HepG2 (cell line): ENCODE measurements around the gene PACS2. TPM values are rescaled to one million over a fixed set of nuclear protein-coding genes. Genes with fewer than 3 reads are reported as not detected.

Source experiments
- ATAC-seq: fragments of 200-7000 bp; cut with Tn5 transposase; 3 replicates; pipeline ENCODE4 v1.9.1; 2020; ENCODE audit warnings: mild to moderate bottlenecking, moderate library complexity
- BruUV-seq: library from RNA; stranded (reverse); fragments of 400-500 nt; replicated peaks from 2 replicates; lab custom pipeline; 2021; lab: Mats Ljungman, UMichigan
- CTCF ChIA-PET: fragments of 300-600 bp; formaldehyde crosslinking; extraction: SDS; loops from one replicate; lab custom pipeline; 2021; ENCODE audit warnings: low total read pairs, inconsistent platforms, low intra/inter-chr PET ratio; lab: Yijun Ruan, JAX
- POLR2A ChIA-PET: fragments of 350-600 bp; sonication (Branson Sonifier 250); formaldehyde crosslinking; loops from one replicate; lab custom pipeline; 2020; ENCODE audit warnings: antibody characterized with exemption, inconsistent platforms; lab: Yijun Ruan, JAX
- DNase-seq: peaks from one replicate; pipeline ENCODE4 v3.0.0-alpha.2; 2015; ENCODE audit warnings: low spot score
- FAIRE-seq: peaks from 3 replicates; lab custom pipeline; 2011; peaks lifted over from hg19 to GRCh38; lab: Jason Lieb, UNC
- H2AFZ ChIP-seq: one replicate; pipeline ENCODE4 v1.6.1; 2011; ENCODE audit warnings: low read length, inconsistent platforms
- H3K27ac ChIP-seq: fragments of 300-600 bp; 3 replicates; pipeline ENCODE4 v1.8.0; 2011; ENCODE audit warnings: mixed run types, mild to moderate bottlenecking, mixed read lengths, low read length, inconsistent platforms; ENCODE audit not compliant: insufficient read depth; ENCODE audit errors: extremely low read length
- H3K27me3 ChIP-seq, 2 experiments: fragments of 200-600 bp in 1 of 2; 2 replicates in 1 of 2; 3 replicates in 1 of 2; pipeline versions ENCODE4 v1.6.0 to v1.8.0; 2011; ENCODE audit warnings: low read length in 2 of 2, mild to moderate bottlenecking in 2 of 2, moderate library complexity in 2 of 2, inconsistent platforms in 1 of 2; ENCODE audit not compliant: insufficient read depth in 2 of 2, control insufficient read depth in 1 of 2
- H3K36me3 ChIP-seq, 2 experiments: fragments of 200-600 bp in 1 of 2; replicated peaks in 1 of 2; 2 replicates in 1 of 2; 3 replicates in 1 of 2; pipeline versions ENCODE4 v1.5.1 to v1.8.0; 2011; ENCODE audit warnings: low read length in 2 of 2, inconsistent platforms in 1 of 2; ENCODE audit not compliant: insufficient read depth in 2 of 2, control insufficient read depth in 1 of 2
- H3K4me1 ChIP-seq: 2 replicates; pipeline ENCODE4 v1.5.1; 2012; ENCODE audit warnings: low read length, inconsistent platforms; ENCODE audit not compliant: insufficient read depth
- H3K4me2 ChIP-seq: 2 replicates; pipeline ENCODE4 v1.6.0; 2011; ENCODE audit warnings: low read depth, low read length, inconsistent platforms
- H3K4me3 ChIP-seq, 3 experiments: fragments of 200-600 bp in 1 of 3; sonication (generic), shearing (Covaris generic) in 1 of 3; replicated peaks in 1 of 3; 2 replicates each; pipeline ENCODE4 v1.5.1; 2011 to 2016; ENCODE audit warnings: low read length in 3 of 3, inconsistent platforms in 2 of 3, low read depth in 2 of 3, mild to moderate bottlenecking in 2 of 3, control low read depth in 1 of 3, mixed read lengths in 1 of 3; ENCODE audit not compliant: insufficient read depth in 1 of 3
- H3K79me2 ChIP-seq: one replicate; pipeline ENCODE4 v1.6.1; 2011; ENCODE audit warnings: low read length, inconsistent platforms; ENCODE audit not compliant: insufficient read depth
- H3K9ac ChIP-seq: 2 replicates; pipeline ENCODE4 v1.6.0; 2011; ENCODE audit warnings: mild to moderate bottlenecking, low read depth, low read length, inconsistent platforms; ENCODE audit not compliant: insufficient read depth
- H3K9me3 ChIP-seq: 2 replicates; pipeline ENCODE4 v1.5.1; 2012; ENCODE audit warnings: mild to moderate bottlenecking, low read length
- H4K20me1 ChIP-seq: 2 replicates; pipeline ENCODE4 v1.6.0; 2011; ENCODE audit warnings: inconsistent platforms, mild to moderate bottlenecking, low read length, moderate library complexity; ENCODE audit not compliant: insufficient read depth
- FOXM1 ChIP-seq: sonication (generic); formaldehyde crosslinking; IDR thresholded peaks from 2 replicates; pipeline ENCODE4 v1.5.0; 2020; ENCODE audit warnings: missing genetic modification reagents
- KAT8 ChIP-seq: IDR thresholded peaks from 2 replicates; pipeline ENCODE4 v1.6.1; 2016; ENCODE audit warnings: missing genetic modification reagents, missing compliant biosample characterization
- MAF1 ChIP-seq: sonication (generic); formaldehyde crosslinking; IDR thresholded peaks from 2 replicates; pipeline ENCODE4 v1.5.0; 2020; ENCODE audit warnings: missing genetic modification reagents, borderline replicate concordance
- RFX5 ChIP-seq: IDR thresholded peaks from 2 replicates; pipeline ENCODE4 v1.6.1; 2011; ENCODE audit warnings: low read depth, low read length, improper control_type of control experiment
- SATB2 ChIP-seq: sonication (generic); formaldehyde crosslinking; IDR thresholded peaks from 2 replicates; pipeline ENCODE4 v1.5.0; 2020; ENCODE audit warnings: missing genetic modification reagents
- SRF ChIP-seq: IDR thresholded peaks from 2 replicates; pipeline ENCODE4 v1.6.1; 2011; ENCODE audit warnings: mild to moderate bottlenecking, low read depth, low read length, moderate library complexity
- TSC22D2 ChIP-seq: sonication (generic); formaldehyde crosslinking; IDR thresholded peaks from 2 replicates; pipeline ENCODE4 v1.5.1; 2020; ENCODE audit warnings: missing genetic modification reagents, mild to moderate bottlenecking, borderline replicate concordance
- ZNF136 ChIP-seq: sonication (generic); formaldehyde crosslinking; IDR thresholded peaks from 2 replicates; pipeline ENCODE4 v1.8.1; 2022; ENCODE audit warnings: low read depth, mild to moderate bottlenecking, moderate library complexity, missing genetic modification reagents
- ZNF260 ChIP-seq: sonication (generic); formaldehyde crosslinking; IDR thresholded peaks from 2 replicates; pipeline ENCODE4 v1.4.0; 2020; ENCODE audit warnings: missing genetic modification reagents, low read depth, mild to moderate bottlenecking, borderline replicate concordance
- ZNF841 ChIP-seq: sonication (generic); formaldehyde crosslinking; IDR thresholded peaks from 2 replicates; pipeline ENCODE4 v1.8.1; 2023; ENCODE audit warnings: missing genetic modification reagents, borderline replicate concordance
- ZSCAN29 ChIP-seq: sonication (generic); formaldehyde crosslinking; conservative IDR thresholded peaks from 2 replicates; pipeline ENCODE4 v1.4.0; 2020; ENCODE audit warnings: mild to moderate bottlenecking, missing genetic modification reagents
- WGBS: methylation state at CpG from one replicate; pipeline ENCODE4 v1.1.6; 2017; ENCODE audit warnings: low lambda C conversion rate; 5-methylcytosine and 5-hydroxymethylcytosine counted together
- in situ Hi-C: cut with HindIII; loops from 2 replicates; pipeline ENCODE4 v1.10.0; 2017; ENCODE audit warnings: low pct_unique_long_range_greater_than_20kb; ENCODE audit not compliant: extremely low pct_ligation_motif_present
- intact Hi-C: fragments of 100-400 bp; cut with micrococcal nuclease; formaldehyde crosslinking; loops from one replicate; pipeline ENCODE4 v1.10.0; 2022; ENCODE audit not compliant: unreplicated experiment
- polyA plus RNA-seq, 8 experiments: library from polyadenylated mRNA; depleted of rRNA in 3 of 8; stranded (reverse) in 7 of 8; unstranded in 1 of 8; fragments of >200 nt; fragmentation: Illumina TruSeq in 4 of 8; extraction: Trizol in 4 of 8; gene quantifications; 2 replicates each; pipeline versions ENCODE4 v1.2.1 to v1.2.3, GENCODE V29; 2011 to 2016; ENCODE audit warnings: low read depth in 4 of 8, missing spikeins in 1 of 8, mixed read lengths in 1 of 8; ENCODE audit not compliant: insufficient read depth in 1 of 8
- total RNA-seq, 5 experiments: library from RNA; depleted of rRNA; stranded (reverse); fragments of >200 nt; fragmentation: Illumina TruSeq; extraction: Trizol; gene quantifications; 2 replicates each; pipeline ENCODE4 v1.2.3, GENCODE V29; 2016; ENCODE audit warnings: low read depth in 1 of 5
- TF ChIP-seq, protein P1 (sequence below): sonication (generic); formaldehyde crosslinking; IDR thresholded peaks from 2 replicates; pipeline ENCODE4 v1.4.0; 2020; ENCODE audit warnings: missing genetic modification reagents
- TF ChIP-seq, protein P2 (sequence below): IDR thresholded peaks from 2 replicates; pipeline ENCODE4 v1.6.1; 2016; ENCODE audit warnings: low read depth, borderline replicate concordance
- TF ChIP-seq, protein P3 (sequence below): sonication (generic); formaldehyde crosslinking; IDR thresholded peaks from 2 replicates; pipeline ENCODE4 v1.4.0; 2020; ENCODE audit warnings: missing genetic modification reagents
- TF ChIP-seq, protein P4 (sequence below): sonication (generic); formaldehyde crosslinking; IDR thresholded peaks from 2 replicates; pipeline ENCODE4; 2020; ENCODE audit warnings: missing genetic modification reagents, mild to moderate bottlenecking, borderline replicate concordance

Gene PACS2
- total and polyA plus RNA-seq, 2 of the 13 experiments (the other 11 are each of a cell fraction or from before 2014, with no cell fraction given): 23.6 to 27.6 TPM

DNA sequence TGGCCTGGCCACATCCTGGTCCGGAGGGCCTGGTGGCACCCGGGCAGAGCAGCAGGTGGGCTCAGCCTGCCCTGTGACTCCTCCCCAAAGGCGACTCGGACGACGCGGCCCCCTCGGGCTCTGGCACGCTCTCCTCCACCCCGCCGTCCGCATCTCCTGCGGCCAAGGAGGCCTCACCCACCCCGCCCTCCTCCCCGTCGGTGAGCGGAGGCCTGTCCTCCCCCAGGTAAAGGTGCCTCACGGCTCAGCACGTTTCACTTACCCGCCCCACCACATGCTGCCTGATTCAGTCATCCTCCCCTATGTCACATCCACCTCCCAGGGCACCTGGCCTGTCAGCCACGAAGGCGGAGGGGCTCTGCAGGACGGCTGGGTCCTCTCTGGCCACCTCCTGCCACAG, 77.0 kb downstream of the PACS2 start:
- WGBS: 93% methylated on average over 14 of the region's 23 CpGs
- Histone ChIP-seq H3K9me3 (no peaks in the 10 kb centered on the region), H3K9ac (no peak overlapping the region), H4K20me1 (no peaks in the 10 kb centered on the region), H2AFZ (no peak overlapping the region), H3K27ac (no peak overlapping the region), H3K36me3 (no peaks in the 10 kb centered on the region), H3K4me2 (no peak overlapping the region), H3K4me3 (no peak overlapping the region), H3K4me1 (no peaks in the 10 kb centered on the region), H3K27me3 (no peaks in the 10 kb centered on the region), H3K79me2 (no peaks in the 10 kb centered on the region)
- no TSS peak for BruUV-seq
- in situ Hi-C loops: no loop called here
- FAIRE-seq: no peak
- POLR2A ChIA-PET: no interaction called here
- no peak for DNase-seq
- no peak for ATAC-seq
- intact Hi-C loops: no loop called here
- CTCF ChIA-PET: no interaction called here
- TF ChIP-seq, protein P1, sequence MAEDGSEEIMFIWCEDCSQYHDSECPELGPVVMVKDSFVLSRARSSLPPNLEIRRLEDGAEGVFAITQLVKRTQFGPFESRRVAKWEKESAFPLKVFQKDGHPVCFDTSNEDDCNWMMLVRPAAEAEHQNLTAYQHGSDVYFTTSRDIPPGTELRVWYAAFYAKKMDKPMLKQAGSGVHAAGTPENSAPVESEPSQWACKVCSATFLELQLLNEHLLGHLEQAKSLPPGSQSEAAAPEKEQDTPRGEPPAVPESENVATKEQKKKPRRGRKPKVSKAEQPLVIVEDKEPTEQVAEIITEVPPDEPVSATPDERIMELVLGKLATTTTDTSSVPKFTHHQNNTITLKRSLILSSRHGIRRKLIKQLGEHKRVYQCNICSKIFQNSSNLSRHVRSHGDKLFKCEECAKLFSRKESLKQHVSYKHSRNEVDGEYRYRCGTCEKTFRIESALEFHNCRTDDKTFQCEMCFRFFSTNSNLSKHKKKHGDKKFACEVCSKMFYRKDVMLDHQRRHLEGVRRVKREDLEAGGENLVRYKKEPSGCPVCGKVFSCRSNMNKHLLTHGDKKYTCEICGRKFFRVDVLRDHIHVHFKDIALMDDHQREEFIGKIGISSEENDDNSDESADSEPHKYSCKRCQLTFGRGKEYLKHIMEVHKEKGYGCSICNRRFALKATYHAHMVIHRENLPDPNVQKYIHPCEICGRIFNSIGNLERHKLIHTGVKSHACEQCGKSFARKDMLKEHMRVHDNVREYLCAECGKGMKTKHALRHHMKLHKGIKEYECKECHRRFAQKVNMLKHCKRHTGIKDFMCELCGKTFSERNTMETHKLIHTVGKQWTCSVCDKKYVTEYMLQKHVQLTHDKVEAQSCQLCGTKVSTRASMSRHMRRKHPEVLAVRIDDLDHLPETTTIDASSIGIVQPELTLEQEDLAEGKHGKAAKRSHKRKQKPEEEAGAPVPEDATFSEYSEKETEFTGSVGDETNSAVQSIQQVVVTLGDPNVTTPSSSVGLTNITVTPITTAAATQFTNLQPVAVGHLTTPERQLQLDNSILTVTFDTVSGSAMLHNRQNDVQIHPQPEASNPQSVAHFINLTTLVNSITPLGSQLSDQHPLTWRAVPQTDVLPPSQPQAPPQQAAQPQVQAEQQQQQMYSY (CRISPR knock-in tag): no peak
- TF ChIP-seq KAT8 (CRISPR knock-in tag): no peak
- no peak for TF ChIP-seq SATB2 (CRISPR knock-in tag)
- TF ChIP-seq FOXM1 (CRISPR knock-in tag): no peak
- no peak for TF ChIP-seq ZNF841 (CRISPR knock-in tag)
- no peak for TF ChIP-seq RFX5
- TF ChIP-seq, protein P2, sequence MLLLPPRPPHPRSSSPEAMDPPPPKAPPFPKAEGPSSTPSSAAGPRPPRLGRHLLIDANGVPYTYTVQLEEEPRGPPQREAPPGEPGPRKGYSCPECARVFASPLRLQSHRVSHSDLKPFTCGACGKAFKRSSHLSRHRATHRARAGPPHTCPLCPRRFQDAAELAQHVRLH: no peak
- no peak for TF ChIP-seq MAF1 (CRISPR knock-in tag)
- TF ChIP-seq, protein P3, sequence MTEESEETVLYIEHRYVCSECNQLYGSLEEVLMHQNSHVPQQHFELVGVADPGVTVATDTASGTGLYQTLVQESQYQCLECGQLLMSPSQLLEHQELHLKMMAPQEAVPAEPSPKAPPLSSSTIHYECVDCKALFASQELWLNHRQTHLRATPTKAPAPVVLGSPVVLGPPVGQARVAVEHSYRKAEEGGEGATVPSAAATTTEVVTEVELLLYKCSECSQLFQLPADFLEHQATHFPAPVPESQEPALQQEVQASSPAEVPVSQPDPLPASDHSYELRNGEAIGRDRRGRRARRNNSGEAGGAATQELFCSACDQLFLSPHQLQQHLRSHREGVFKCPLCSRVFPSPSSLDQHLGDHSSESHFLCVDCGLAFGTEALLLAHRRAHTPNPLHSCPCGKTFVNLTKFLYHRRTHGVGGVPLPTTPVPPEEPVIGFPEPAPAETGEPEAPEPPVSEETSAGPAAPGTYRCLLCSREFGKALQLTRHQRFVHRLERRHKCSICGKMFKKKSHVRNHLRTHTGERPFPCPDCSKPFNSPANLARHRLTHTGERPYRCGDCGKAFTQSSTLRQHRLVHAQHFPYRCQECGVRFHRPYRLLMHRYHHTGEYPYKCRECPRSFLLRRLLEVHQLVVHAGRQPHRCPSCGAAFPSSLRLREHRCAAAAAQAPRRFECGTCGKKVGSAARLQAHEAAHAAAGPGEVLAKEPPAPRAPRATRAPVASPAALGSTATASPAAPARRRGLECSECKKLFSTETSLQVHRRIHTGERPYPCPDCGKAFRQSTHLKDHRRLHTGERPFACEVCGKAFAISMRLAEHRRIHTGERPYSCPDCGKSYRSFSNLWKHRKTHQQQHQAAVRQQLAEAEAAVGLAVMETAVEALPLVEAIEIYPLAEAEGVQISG (CRISPR knock-in tag): no peak
- TF ChIP-seq ZNF136 (CRISPR knock-in tag): no peak
- no peak for TF ChIP-seq TSC22D2 (CRISPR knock-in tag)
- TF ChIP-seq, protein P4, sequence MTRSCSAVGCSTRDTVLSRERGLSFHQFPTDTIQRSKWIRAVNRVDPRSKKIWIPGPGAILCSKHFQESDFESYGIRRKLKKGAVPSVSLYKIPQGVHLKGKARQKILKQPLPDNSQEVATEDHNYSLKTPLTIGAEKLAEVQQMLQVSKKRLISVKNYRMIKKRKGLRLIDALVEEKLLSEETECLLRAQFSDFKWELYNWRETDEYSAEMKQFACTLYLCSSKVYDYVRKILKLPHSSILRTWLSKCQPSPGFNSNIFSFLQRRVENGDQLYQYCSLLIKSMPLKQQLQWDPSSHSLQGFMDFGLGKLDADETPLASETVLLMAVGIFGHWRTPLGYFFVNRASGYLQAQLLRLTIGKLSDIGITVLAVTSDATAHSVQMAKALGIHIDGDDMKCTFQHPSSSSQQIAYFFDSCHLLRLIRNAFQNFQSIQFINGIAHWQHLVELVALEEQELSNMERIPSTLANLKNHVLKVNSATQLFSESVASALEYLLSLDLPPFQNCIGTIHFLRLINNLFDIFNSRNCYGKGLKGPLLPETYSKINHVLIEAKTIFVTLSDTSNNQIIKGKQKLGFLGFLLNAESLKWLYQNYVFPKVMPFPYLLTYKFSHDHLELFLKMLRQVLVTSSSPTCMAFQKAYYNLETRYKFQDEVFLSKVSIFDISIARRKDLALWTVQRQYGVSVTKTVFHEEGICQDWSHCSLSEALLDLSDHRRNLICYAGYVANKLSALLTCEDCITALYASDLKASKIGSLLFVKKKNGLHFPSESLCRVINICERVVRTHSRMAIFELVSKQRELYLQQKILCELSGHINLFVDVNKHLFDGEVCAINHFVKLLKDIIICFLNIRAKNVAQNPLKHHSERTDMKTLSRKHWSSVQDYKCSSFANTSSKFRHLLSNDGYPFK (CRISPR knock-in tag): no peak
- no peak for TF ChIP-seq ZNF260 (CRISPR knock-in tag)
- no peak for TF ChIP-seq ZSCAN29 (CRISPR knock-in tag)
- no peak for TF ChIP-seq SRF
